Posterior cingulate gyrus (tissue), 11 donors: Measurements from ENCODE around the gene COBL.

Experiments
- DNase-seq, 10 donors: peaks; one replicate each; pipeline versions ENCODE4 v3.0.0 to v3.0.0-alpha.2; 2020 to 2021; ENCODE audit warnings: mixed read lengths in 3 of 10
- intact Hi-C: fragments of 100-400 bp; cut with DNase I; formaldehyde crosslinking; loops from one replicate; pipeline ENCODE4 v1.15.1; 2023

The COBL gene

GRCh38 chr7:51316666-51317581 lies at the start of gene COBL:
TSS of gene COBL (minus strand) at chr7:51316809. CDS start at chr7:51316633, 176 bp downstream.
- DNase-seq: peak in 4 of 10 donors; percentile 43 to 87 (median 82)
- intact Hi-C loops: loop anchor here (5.0 to 10.0 kb wide), 2 partner anchors 40 to 62 kb away; no protein-coding TSS in a partner anchor

- intact Hi-C loops: loop anchor here (10.0 kb wide), 2 partner anchors 901 to 1271 kb away; partner anchors contain the start of gene ZPBP
Measured at GRCh38 chr7:51366172-51366728, 49.6 kb upstream of the COBL start.

GRCh38 chr7:51357821-51358220 lies 41.2 kb upstream of the COBL start:
- intact Hi-C loops: loop anchor here (2.0 to 5.0 kb wide), 2 partner anchors 41 to 195 kb away; partner anchors contain the start of gene COBL

More at GRCh38 chr7:51366172-51366728, 49.6 kb upstream of the COBL start:
- no peak for DNase-seq

GRCh38 chr7:51356849-51357516 lies 40.4 kb upstream of the COBL start:
- intact Hi-C loops: loop anchor here (2.0 to 5.0 kb wide), 2 partner anchors 40 to 194 kb away; partner anchors contain the start of gene COBL
- no peak for DNase-seq

More at GRCh38 chr7:51357821-51358220, 41.2 kb upstream of the COBL start:
- DNase-seq: no peak

GRCh38 chr7:51354897-51355296 lies 38.3 kb upstream of the COBL start:
- no peak for DNase-seq
- intact Hi-C loops: loop anchor here (5.0 kb wide), 1 partner anchor 38 kb away; the partner anchor contains the start of gene COBL

- intact Hi-C loops: no loop called here
- no peak for DNase-seq
Measured at GRCh38 chr7:51354434-51354833, 37.8 kb upstream of the COBL start.

- intact Hi-C loops: no loop called here
- DNase-seq: no peak
Measured at GRCh38 chr7:51352174-51353100, 35.8 kb upstream of the COBL start.

- DNase-seq: no peak
- intact Hi-C loops: no loop called here
Measured at GRCh38 chr7:51351661-51352060, 35.1 kb upstream of the COBL start.

GRCh38 chr7:51350546-51350896 lies 33.9 kb upstream of the COBL start:
- no peak for DNase-seq
- intact Hi-C loops: no loop called here

GRCh38 chr7:51349820-51350545 lies 33.4 kb upstream of the COBL start:
- no peak for DNase-seq
- intact Hi-C loops: no loop called here

- intact Hi-C loops: no loop called here
- no peak for DNase-seq
Measured at GRCh38 chr7:51346126-51346525, 29.5 kb upstream of the COBL start.

GRCh38 chr7:51344406-51345138 lies 28.0 kb upstream of the COBL start:
- intact Hi-C loops: no loop called here
- DNase-seq: no peak

- no peak for DNase-seq
- intact Hi-C loops: no loop called here
Measured at GRCh38 chr7:51340936-51341335, 24.3 kb upstream of the COBL start.

- DNase-seq: no peak
- intact Hi-C loops: no loop called here
Measured at GRCh38 chr7:51340029-51340838, 23.6 kb upstream of the COBL start.

- intact Hi-C loops: no loop called here
- DNase-seq: no peak
Measured at GRCh38 chr7:51335057-51335456, 18.4 kb upstream of the COBL start.

GRCh38 chr7:51329696-51330263 lies 13.2 kb upstream of the COBL start:
- intact Hi-C loops: no loop called here

GRCh38 chr7:51328351-51328801 lies 11.8 kb upstream of the COBL start:
- no peak for DNase-seq
- intact Hi-C loops: no loop called here

More at GRCh38 chr7:51329696-51330263, 13.2 kb upstream of the COBL start:
- no peak for DNase-seq
